ENCODE measurements around the gene TSPAN15.

Gene TSPAN15

DNA sequence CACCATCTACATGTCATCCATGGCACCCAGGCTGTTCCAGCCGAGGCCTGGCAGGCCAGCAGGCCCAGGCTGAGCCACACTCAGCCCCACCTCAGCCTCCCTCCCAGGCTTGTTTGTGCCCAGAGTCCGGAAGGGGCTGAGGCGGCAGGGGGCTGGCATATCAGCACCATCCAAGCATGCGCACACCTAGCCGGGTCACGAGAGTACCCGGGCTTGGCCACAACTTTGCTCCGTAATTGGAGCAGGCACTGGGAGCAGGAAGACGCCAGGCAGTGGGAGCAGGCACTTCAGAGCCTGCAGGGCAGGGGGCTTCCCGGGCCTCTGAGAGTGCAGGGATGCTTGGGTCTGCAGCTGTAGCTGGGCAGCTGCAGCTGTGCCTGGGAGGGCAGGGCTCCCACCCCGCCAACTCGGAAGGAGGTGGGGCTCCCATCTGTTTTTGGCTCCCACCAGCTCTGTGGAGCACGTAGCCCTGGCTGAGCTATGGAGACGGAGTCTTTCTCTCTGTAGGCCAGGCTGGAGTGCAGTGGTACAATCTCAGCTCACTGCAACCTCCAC is 15.2 kb upstream of the TSPAN15 start:
- TF ChIP-seq, protein P1, sequence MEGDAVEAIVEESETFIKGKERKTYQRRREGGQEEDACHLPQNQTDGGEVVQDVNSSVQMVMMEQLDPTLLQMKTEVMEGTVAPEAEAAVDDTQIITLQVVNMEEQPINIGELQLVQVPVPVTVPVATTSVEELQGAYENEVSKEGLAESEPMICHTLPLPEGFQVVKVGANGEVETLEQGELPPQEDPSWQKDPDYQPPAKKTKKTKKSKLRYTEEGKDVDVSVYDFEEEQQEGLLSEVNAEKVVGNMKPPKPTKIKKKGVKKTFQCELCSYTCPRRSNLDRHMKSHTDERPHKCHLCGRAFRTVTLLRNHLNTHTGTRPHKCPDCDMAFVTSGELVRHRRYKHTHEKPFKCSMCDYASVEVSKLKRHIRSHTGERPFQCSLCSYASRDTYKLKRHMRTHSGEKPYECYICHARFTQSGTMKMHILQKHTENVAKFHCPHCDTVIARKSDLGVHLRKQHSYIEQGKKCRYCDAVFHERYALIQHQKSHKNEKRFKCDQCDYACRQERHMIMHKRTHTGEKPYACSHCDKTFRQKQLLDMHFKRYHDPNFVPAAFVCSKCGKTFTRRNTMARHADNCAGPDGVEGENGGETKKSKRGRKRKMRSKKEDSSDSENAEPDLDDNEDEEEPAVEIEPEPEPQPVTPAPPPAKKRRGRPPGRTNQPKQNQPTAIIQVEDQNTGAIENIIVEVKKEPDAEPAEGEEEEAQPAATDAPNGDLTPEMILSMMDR (conservative IDR thresholded peaks at IDR 0.05; ENCODE audit: low read depth, low read length): no peak
- H3K4me3 ChIP-seq (ENCODE audit: low read depth, low read length): no peak overlapping the region
- no peak for DNase-seq (ENCODE audit: low read depth)

- no peak overlapping the region for H3K4me3 ChIP-seq (ENCODE audit: low read depth, low read length)
Measured at GRCh38 chr10:69437321-69438259, 13.7 kb upstream of the TSPAN15 start.

GRCh38 chr10:69438536-69439349 is 12.5 kb upstream of the TSPAN15 start:
- H3K4me3 ChIP-seq (ENCODE audit: low read depth, low read length): no peak overlapping the region
- TF ChIP-seq, protein P1 (conservative IDR thresholded peaks at IDR 0.05; ENCODE audit: low read depth, low read length): no peak
- DNase-seq (ENCODE audit: low read depth): peak; percentile 47

More at GRCh38 chr10:69437321-69438259, 13.7 kb upstream of the TSPAN15 start:
- DNase-seq (ENCODE audit: low read depth): no peak
- TF ChIP-seq, protein P1 (conservative IDR thresholded peaks at IDR 0.05; ENCODE audit: low read depth, low read length): no peak

DNA sequence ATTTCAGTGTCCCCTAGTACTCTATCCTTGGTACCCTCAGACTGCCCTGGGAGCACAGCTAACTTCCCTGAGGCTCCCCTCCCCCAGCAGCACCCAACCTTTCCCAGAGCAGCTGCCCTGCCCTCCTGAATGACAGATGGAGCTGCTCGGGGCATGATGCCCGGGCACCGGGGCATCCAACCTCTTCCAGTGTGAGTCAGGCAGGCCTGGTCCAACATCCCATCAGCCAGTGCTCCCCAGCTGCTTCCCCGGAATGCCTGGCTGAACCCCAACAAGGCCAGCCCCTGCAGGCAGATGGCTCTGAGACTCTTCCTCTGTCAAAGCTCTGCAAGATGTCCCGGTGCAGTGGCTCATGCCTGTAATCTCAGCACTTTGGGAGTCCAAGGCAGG is 11.9 kb upstream of the TSPAN15 start:
- DNase-seq (ENCODE audit: low read depth): no peak
- TF ChIP-seq, protein P1 (conservative IDR thresholded peaks at IDR 0.05; ENCODE audit: low read depth, low read length): no peak
- H3K4me3 ChIP-seq (ENCODE audit: low read depth, low read length): no peak overlapping the region

- TF ChIP-seq, protein P1 (conservative IDR thresholded peaks at IDR 0.05; ENCODE audit: low read depth, low read length): no peak
- DNase-seq (ENCODE audit: low read depth): peak; percentile 78
- H3K4me3 ChIP-seq (ENCODE audit: low read depth, low read length): no peak overlapping the region
Measured at GRCh38 chr10:69439813-69440506, 11.3 kb upstream of the TSPAN15 start.

GRCh38 chr10:69443354-69443753 is 7.9 kb upstream of the TSPAN15 start:
- DNase-seq (ENCODE audit: low read depth): no peak
- TF ChIP-seq, protein P1 (conservative IDR thresholded peaks at IDR 0.05; ENCODE audit: low read depth, low read length): no peak
- no peak overlapping the region for H3K4me3 ChIP-seq (ENCODE audit: low read depth, low read length)
